ES-I3 (cell line): ENCODE results near the gene SLC2A4.

Experiments used
- H3K36me3 ChIP-seq: 2 replicates; pipeline ENCODE4 v1.6.1; 2013; ENCODE audit warnings: mild to moderate bottlenecking, low read length, control low read depth, moderate library complexity; ENCODE audit not compliant: insufficient read depth
- H3K4me1 ChIP-seq: 2 replicates; pipeline ENCODE4 v1.6.1; 2013; ENCODE audit warnings: mild to moderate bottlenecking, control low read depth, low read length; ENCODE audit not compliant: insufficient read depth
- H3K9ac ChIP-seq: 2 replicates; pipeline ENCODE4 v1.6.1; 2013; ENCODE audit warnings: low read depth, mild to moderate bottlenecking, low read length, moderate library complexity
- H3K9me3 ChIP-seq: 2 replicates; pipeline ENCODE4 v1.6.1; 2013; ENCODE audit warnings: mild to moderate bottlenecking, low read length, moderate library complexity; ENCODE audit not compliant: control insufficient read depth, insufficient read depth

The SLC2A4 gene

DNA sequence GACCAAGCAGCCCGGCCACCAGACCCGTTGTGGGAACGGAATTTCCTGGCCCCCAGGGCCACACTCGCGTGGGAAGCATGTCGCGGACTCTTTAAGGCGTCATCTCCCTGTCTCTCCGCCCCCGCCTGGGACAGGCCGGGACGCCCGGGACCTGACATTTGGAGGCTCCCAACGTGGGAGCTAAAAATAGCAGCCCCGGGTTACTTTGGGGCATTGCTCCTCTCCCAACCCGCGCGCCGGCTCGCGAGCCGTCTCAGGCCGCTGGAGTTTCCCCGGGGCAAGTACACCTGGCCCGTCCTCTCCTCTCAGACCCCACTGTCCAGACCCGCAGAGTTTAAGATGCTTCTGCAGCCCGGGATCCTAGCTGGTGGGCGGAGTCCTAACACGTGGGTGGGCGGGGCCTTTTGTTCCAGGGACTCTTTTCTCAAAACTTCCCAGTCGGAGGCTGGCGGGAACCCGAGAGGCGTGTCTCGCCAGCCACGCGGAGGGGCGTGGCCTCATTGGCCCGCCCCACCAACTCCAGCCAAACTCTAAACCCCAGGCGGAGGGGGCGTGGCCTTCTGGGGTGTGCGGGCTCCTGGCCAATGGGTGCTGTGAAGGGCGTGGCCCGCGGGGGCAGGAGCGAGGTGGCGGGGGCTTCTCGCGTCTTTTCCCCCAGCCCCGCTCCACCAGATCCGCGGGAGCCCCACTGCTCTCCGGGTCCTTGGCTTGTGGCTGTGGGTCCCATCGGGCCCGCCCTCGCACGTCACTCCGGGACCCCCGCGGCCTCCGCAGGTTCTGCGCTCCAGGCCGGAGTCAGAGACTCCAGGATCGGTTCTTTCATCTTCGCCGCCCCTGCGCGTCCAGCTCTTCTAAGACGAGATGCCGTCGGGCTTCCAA is at the start of gene SLC2A4:
Gene SLC2A4 (plus strand): TSS at position 645 of the 879 bp plus-strand sequence. CDS start 217 bp downstream, at position 862.
- Histone ChIP-seq H3K4me1 (peaks cover 3% of the 10 kb centered on the region; the same call in 1 of the 2 replicates), H3K36me3 (no peaks in the 10 kb centered on the region), H3K9ac (peak within 1 kb of the TSS; percentile 67), H3K9me3 (no peaks in the 10 kb centered on the region)

DNA sequence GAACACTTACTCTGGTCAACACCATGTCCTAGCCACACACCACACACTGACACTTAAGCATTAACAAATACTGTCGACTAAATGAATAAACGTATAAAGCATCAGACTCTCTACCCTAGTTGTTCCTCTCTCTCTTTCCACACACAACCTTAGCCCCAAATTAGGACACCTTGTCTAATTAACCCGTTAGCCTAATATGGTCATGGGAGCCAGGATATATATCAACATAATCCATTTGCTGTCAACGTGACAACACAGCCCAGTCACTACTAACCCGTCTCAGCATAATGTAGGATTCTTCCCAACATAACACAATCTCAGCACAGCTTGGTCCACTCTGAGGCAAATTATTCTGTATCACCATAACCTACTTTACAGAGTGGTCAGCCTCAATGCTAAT is 49.4 kb upstream of the SLC2A4 start:
- Histone ChIP-seq H3K9ac (no peak overlapping the region; the same call in 1 of the 2 replicates), H3K9me3 (no peaks in the 10 kb centered on the region), H3K4me1 (peaks cover 6% of the 10 kb centered on the region), H3K36me3 (peaks cover 22% of the 10 kb centered on the region)

DNA sequence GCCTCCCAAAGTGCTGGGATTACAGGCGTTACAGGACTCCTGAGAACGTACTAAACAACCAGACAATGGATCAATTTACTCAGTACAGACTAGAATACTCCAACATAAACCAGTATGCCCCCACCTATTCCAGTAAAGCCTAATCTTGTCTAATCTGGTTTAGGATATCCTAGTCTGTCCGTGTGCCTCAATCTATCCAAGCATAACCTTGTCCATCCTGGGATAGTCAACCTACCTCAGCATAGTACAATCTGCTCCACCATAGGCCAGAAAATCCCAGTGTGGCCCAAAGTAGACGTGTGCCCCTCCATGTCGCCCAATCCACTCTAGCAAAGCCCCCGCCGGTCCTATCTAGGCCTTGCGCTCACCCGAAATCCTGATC is 47.8 kb upstream of the SLC2A4 start:
- peak overlapping the region; percentile 98 for H3K9ac ChIP-seq
- peaks cover 10% of the 10 kb centered on the region for H3K4me1 ChIP-seq
- H3K36me3 ChIP-seq = peaks cover 15% of the 10 kb centered on the region
- no peaks in the 10 kb centered on the region for H3K9me3 ChIP-seq

DNA sequence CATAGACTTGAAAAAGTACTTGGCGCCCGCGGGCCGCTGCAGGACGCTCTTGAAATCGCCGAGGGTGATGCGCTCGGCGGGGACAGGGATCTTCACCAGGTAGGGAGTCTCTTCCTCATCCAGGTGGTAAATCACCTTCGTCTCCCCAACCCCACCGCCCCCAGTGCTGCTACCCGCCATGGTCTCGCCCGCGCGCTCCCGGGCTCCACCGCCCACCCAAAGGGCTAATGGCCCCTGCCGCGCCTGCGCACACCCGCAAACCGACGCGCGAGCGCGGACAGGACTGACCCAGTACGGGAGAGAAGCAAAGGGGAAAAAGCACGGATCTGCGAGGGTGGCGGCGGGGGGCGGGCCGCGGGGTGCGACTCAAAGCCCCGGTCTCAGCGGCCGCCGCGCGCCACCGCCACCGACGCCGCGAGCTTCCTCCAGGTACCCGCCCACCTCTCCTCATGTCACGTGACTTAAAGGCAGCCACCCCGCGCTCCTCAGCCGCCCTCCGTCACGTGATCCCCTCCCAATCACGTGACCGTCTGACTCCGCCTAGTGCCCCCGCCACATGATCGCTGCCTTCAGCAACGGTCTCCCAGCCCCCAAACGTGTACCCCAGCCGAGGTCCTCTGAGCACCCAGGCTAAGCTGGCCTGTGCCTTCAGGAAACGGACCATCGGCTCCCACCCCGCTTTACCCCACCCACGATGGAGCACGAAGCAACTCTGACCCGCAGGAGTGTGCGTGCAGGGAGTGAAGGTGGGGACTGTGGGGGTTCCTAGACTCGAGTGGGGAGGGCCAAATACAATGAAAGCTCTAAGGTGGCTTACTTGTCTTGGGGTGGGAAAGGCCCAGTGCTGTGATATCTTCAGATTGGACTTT is 47.2 kb upstream of the SLC2A4 start, which contains the start of gene DVL2:
Gene DVL2 (minus strand): TSS at position 435 of the 869 bp plus-strand sequence. CDS start 255 bp downstream, at position 180.
- Histone ChIP-seq H3K9ac (peak within 1 kb of the TSS; percentile 98), H3K36me3 (peaks cover 15% of the 10 kb centered on the region), H3K9me3 (no peaks in the 10 kb centered on the region), H3K4me1 (peaks cover 10% of the 10 kb centered on the region)

DNA sequence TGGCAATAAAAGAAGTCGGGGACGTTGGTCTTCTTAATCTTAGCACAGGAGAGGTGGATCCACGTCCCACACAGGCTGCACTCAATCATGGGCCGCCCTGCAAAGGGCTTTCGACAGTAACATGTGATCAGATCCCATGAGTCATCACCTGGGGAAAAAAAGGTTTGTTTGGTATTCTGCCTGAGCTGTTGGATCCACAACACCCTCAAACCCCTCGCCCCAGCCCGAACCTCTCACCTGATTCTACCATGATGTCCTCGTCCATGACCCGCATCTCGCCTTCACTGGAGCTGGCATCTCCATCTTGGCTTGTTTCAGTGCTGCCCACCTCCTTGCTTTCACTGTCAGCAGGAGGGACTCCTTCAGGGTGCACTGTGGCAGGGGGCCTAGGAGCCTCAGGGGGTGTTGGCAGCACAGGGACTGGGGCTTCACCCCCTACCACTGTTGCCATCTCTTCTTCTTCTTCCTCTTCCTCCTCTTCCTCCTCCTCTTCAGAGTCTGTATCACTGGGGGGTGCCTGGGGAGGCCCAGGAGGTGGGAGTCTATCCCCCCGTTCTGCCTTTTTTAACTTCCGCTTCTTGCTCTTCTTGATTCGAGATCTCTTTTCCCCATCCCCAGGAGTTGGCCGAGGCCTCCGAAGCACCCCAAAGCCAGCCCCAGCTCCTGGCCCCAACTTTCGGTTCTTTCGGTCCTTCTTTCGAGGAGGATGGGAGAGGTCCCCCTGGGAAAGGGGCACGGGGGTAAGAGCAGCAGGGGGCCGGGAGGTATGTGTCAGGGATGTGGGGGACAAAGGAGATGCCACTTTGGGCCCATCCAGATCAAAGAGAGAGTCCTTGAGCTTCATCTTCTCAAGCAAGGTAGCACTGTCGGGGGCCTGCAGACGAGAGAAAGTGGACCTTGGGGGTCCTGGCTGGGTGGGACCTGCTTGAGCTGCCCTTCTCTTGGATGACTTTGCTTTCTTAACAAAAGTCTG is 45.5 kb upstream of the SLC2A4 start:
- H3K9ac ChIP-seq = no peak overlapping the region
- no peaks in the 10 kb centered on the region for H3K9me3 ChIP-seq
- H3K4me1 ChIP-seq = peaks cover 17% of the 10 kb centered on the region
- peaks cover 10% of the 10 kb centered on the region for H3K36me3 ChIP-seq

DNA sequence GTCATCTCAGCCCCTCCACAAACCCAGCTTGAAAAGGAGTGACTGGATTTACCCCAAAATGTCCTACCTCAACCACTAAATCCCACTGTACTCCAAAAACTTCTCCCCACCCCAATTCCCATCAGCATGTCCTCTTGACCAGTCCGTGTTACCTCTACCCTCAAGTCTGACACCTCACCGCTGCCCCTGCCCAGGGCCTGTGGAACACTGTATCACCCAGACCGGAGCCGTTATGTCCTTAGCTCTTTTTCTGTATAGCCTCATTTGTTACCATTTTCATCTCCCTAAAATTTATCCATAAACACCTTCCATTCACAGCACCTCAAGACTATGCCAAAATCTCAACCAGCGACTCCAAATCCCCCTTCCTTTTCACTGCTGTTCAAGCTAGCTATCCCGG is 44.7 kb upstream of the SLC2A4 start:
- Histone ChIP-seq H3K36me3 (peaks cover 10% of the 10 kb centered on the region), H3K9me3 (no peaks in the 10 kb centered on the region), H3K9ac (no peak overlapping the region), H3K4me1 (peaks cover 23% of the 10 kb centered on the region)

DNA sequence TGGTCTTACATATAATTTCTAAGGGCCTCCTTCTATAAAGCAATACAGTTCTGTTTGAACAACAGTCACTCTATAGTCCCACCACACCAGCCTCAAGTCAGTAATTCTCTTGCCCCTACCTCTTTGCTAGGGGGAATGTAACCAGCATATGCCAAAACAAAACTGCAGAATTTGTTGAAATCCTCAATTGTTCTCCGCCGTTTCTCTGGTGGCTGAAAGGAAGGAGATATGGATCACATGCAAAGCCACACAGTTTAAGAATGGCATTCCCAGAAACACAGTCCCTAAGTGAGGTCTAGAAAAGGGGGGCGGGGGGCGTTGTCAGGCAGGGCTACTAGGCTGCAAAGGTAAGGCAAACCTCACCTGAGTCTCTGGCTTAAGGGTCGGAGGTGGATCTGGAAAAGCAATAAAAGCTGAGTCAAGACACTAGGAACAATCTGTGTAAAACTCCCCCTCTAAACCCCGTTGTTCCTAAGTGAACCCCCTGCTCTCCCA is 44.2 kb upstream of the SLC2A4 start:
- Histone ChIP-seq H3K9ac (peak overlapping the region; percentile 58; the same call in 1 of the 2 replicates), H3K9me3 (no peaks in the 10 kb centered on the region), H3K36me3 (peaks cover 10% of the 10 kb centered on the region), H3K4me1 (peaks cover 18% of the 10 kb centered on the region)

DNA sequence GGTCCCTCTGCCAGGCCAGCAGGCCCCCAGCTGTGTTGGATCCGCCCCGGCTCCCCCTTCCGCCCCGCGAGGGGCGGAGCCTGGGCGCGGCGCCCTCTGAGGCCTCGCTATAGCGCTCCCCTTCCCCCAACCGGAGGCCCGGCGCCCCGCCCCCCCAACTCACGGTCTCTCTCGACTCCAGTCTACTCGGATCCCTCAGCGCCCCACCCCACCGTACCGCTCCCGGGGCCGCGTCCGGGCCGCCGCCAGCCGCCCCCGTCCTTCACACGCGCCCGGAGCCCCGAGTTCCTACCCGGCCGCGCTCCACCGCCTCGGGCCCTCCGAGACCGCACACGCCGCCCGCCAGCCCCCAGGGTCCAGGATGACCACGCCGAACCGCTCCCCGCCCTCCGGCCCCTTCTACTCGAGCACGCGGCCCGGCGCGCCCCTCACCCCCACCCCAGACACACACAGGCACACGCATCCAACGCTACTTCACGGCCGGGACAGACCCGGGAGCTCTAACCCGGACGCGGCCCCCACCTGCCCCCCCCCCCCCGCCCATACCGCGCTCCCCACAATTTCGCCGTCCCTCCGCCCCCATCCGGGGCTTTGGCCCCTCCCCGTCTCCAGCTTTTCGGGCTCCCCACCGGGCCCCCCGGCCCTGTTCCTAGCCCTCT is 43.6 kb upstream of the SLC2A4 start:
- Histone ChIP-seq H3K36me3 (peaks cover 10% of the 10 kb centered on the region), H3K9me3 (no peaks in the 10 kb centered on the region), H3K9ac (peak overlapping the region; percentile 58), H3K4me1 (peaks cover 18% of the 10 kb centered on the region)

DNA sequence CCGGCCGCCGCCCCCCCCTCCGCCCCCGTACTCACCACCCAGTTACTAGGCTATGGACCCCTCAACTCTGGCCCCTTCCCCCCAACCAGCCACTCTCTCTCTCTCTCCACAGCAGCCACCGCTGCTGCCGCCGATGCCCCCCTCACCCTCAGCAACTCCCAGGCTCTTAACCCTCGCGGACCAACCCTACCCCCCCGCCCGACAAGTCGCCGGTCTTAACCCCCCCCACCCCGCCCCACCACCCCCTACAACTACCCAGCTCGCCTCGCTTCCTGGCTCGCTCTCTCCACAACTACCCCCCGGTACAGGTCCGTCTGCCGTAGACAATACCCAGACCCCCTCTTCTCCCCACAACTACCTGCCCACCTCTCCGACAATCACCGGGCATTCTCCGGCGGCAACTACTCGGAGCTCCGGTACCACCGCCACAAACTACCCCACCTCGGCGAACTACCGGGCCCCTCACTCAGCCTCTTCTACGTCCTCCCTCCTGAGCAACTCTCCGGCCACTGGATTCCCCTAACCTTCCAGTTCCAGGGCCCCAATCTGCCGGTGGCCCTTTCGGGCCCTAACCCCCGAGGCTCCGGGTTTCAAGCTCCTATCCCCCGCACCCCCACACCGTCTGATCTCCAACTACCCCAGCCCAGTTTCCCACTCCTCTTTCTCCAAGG is 43.0 kb upstream of the SLC2A4 start:
- H3K4me1 ChIP-seq = peaks cover 18% of the 10 kb centered on the region
- no peaks in the 10 kb centered on the region for H3K9me3 ChIP-seq
- H3K36me3 ChIP-seq = peaks cover 10% of the 10 kb centered on the region
- H3K9ac ChIP-seq = peak overlapping the region; percentile 98

DNA sequence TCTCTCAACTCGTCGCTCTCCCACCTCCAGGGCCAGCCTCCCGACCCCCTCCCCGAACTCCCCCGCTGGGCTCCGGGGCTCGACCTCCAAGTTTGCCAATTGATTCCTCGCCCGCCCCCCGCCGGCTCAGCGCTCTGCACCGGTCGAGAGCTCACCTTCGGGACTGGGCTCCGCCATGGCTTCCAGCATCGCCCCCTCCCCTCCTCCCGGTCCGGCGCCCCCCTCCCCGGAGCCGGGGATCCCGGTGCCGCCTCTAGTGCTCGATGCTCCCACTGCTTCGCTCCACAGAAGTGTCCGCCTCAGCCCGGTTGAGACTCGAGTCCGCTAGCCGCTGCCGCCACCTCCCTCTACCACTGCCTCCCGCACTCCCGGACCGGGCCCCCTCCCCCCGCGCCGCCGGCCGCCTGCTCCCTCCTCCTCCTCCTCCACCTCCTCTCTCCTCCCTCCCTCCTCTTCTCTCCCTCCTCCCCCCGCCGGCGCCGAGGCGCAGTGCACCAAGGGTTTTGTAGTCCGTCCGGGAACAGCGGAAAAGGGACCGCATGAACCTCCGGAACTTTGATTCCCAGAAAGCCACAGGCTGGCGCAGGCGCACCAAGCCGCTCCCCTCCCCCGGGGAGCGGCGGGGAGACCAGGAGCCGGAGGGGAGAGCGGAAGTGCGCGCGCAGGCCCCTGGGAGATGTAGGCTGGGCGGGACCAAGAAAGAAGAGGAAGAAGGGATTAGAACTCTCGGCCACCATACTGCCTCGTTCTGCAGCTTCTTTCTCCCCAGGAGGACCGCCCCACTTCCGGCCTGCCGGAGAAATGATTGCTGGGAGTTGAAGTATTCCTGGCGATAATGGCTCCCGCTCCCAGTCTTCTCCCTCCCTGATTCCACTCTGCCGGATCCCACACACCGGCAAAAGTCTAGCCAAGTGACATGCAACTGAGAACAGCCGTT is 42.2 kb upstream of the SLC2A4 start, which contains the start of gene PHF23:
Gene PHF23 (minus strand): TSS at position 367 of the 937 bp plus-strand sequence. CDS start 178 bp downstream, at position 189.
- peaks cover 18% of the 10 kb centered on the region for H3K4me1 ChIP-seq
- H3K36me3 ChIP-seq = peaks cover 10% of the 10 kb centered on the region
- no peaks in the 10 kb centered on the region for H3K9me3 ChIP-seq
- H3K9ac ChIP-seq = peak within 1 kb of the TSS; percentile 98

DNA sequence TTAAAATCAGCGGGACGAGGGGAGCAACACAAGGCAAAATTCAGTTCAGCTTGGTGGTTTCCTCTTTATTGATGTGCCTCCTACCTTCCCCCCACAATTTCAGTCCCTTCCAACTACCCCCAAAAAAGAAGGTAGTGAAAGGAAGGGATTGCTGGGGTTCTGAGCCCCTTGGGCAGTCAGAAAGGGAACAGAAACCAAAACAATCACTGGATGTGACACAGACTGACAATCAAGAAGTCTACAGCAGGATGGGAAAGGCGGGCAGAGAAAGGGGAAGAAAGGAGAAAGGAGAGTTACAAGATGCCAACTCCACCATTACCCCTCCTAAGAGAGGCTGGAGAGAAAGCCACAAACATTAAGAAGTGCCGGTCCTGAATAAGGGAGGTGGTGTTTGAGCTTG is 41.1 kb upstream of the SLC2A4 start:
- Histone ChIP-seq H3K9me3 (no peaks in the 10 kb centered on the region), H3K36me3 (peaks cover 10% of the 10 kb centered on the region), H3K9ac (no peak overlapping the region), H3K4me1 (peaks cover 18% of the 10 kb centered on the region)
